Stimulated activated naive CD4-positive, alpha-beta T cell (primary cell): Measurements from ENCODE around the gene RAB11FIP5.
"Not testable (repeated sequence)": the region's sequence is repeated elsewhere in the genome, so short reads cannot be mapped to it uniquely, and the experiment has no call there.

ENCODE experiments used
- DNase-seq, 6 experiments: peaks; one replicate each; lab custom pipeline; 2025; lab: John Stamatoyannopoulos, UW

The RAB11FIP5 gene

GRCh38 chr2:73110168-73111072 is 2.3 kb downstream of the RAB11FIP5 start:
- no peak for DNase-seq

GRCh38 chr2:73109431-73110167 is 3.1 kb downstream of the RAB11FIP5 start:
- no peak for DNase-seq

- no peak for DNase-seq
These were observed 5.4 kb downstream of the RAB11FIP5 start for GRCh38 chr2:73107211-73107926.

GRCh38 chr2:73106791-73107190 is 6.0 kb downstream of the RAB11FIP5 start:
- no peak for DNase-seq

GRCh38 chr2:73105511-73105971 is 7.2 kb downstream of the RAB11FIP5 start:
- no peak for DNase-seq

GRCh38 chr2:73104933-73105332 is 7.8 kb downstream of the RAB11FIP5 start:
- DNase-seq, result no peak

- DNase-seq, result no peak
These were observed 9.7 kb downstream of the RAB11FIP5 start for GRCh38 chr2:73103018-73103542.

GRCh38 chr2:73101626-73102256 is 11.0 kb downstream of the RAB11FIP5 start:
- no peak for DNase-seq

GRCh38 chr2:73100956-73101355 is 11.8 kb downstream of the RAB11FIP5 start:
- no peak for DNase-seq

GRCh38 chr2:73099486-73099885 is 13.3 kb downstream of the RAB11FIP5 start:
- no peak for DNase-seq

GRCh38 chr2:73095910-73096309 is 16.8 kb downstream of the RAB11FIP5 start:
- no peak for DNase-seq

- DNase-seq, result not testable (repeated sequence)
These were observed 19.0 kb downstream of the RAB11FIP5 start for GRCh38 chr2:73093601-73094218.

GRCh38 chr2:73092146-73092783 is 20.5 kb downstream of the RAB11FIP5 start:
- no peak for DNase-seq

- no peak for DNase-seq
These were observed 21.1 kb downstream of the RAB11FIP5 start for GRCh38 chr2:73091696-73092095.

GRCh38 chr2:73091164-73091563 is 21.6 kb downstream of the RAB11FIP5 start:
- DNase-seq, result no peak

- DNase-seq, result no peak
These were observed 23.3 kb downstream of the RAB11FIP5 start for GRCh38 chr2:73089270-73090030.

- no peak for DNase-seq
These were observed 24.0 kb downstream of the RAB11FIP5 start for GRCh38 chr2:73088703-73089102.

GRCh38 chr2:73088211-73088610 is 24.5 kb downstream of the RAB11FIP5 start:
- DNase-seq, result no peak

GRCh38 chr2:73087311-73087710 is 25.4 kb downstream of the RAB11FIP5 start:
- DNase-seq, result no peak

- DNase-seq, result peak; percentile 44 to 76 (median 71)
These were observed 27.1 kb downstream of the RAB11FIP5 start for GRCh38 chr2:73085691-73086090.
